Embryonic facial prominence (tissue), 1 donor: Measurements from ENCODE around the gene BCL6B.

Experiments used
- DNase-seq: peaks from one replicate; pipeline ENCODE4 v3.0.0-alpha.2; 2016; ENCODE audit errors: extremely low spot score

The BCL6B gene

GRCh38 chr17:7007143-7007542 is 15.7 kb upstream of the BCL6B start:
- DNase-seq, result no peak

- DNase-seq, result no peak
These were observed 12.3 kb upstream of the BCL6B start for GRCh38 chr17:7010523-7010922.

GRCh38 chr17:7011415-7011814 is 11.4 kb upstream of the BCL6B start:
- DNase-seq, result no peak

- DNase-seq, result no peak
These were observed 11.0 kb upstream of the BCL6B start for GRCh38 chr17:7011942-7012254.

- DNase-seq, result peak; percentile 93
These were observed 8.4 kb upstream of the BCL6B start for GRCh38 chr17:7014261-7014994.

- DNase-seq, result peak; percentile 36
These were observed 7.6 kb upstream of the BCL6B start for GRCh38 chr17:7014995-7015958.

- DNase-seq, result no peak
These were observed 6.4 kb upstream of the BCL6B start for GRCh38 chr17:7016418-7016817.

- DNase-seq, result no peak
These were observed 5.7 kb upstream of the BCL6B start for GRCh38 chr17:7016886-7017826.

- no peak for DNase-seq
These were observed 5.0 kb upstream of the BCL6B start for GRCh38 chr17:7017827-7018200.

GRCh38 chr17:7018331-7018964 is 4.4 kb upstream of the BCL6B start:
- no peak for DNase-seq

- DNase-seq, result no peak
These were observed 3.5 kb upstream of the BCL6B start for GRCh38 chr17:7019367-7019766.

- DNase-seq, result no peak
These were observed 2.9 kb upstream of the BCL6B start for GRCh38 chr17:7019839-7020519.

- no peak for DNase-seq
These were observed 1.8 kb upstream of the BCL6B start for GRCh38 chr17:7020894-7021664.

GRCh38 chr17:7021993-7022778 is 664 bp upstream of the BCL6B start:
- no peak for DNase-seq

- DNase-seq, result no peak
These were observed 939 bp downstream of the BCL6B start for GRCh38 chr17:7023576-7024401.

- DNase-seq, result no peak
These were observed 1.5 kb downstream of the BCL6B start for GRCh38 chr17:7024402-7024785.

- no peak for DNase-seq
These were observed 2.4 kb downstream of the BCL6B start for GRCh38 chr17:7025245-7025644.

GRCh38 chr17:7026471-7027115 is 3.7 kb downstream of the BCL6B start:
- no peak for DNase-seq
